Mucosa of rectum (tissue), 2 donors: Measurements from ENCODE around the gene SLC25A42.
"Not testable (repeated sequence)": the region's sequence is repeated elsewhere in the genome, so short reads cannot be mapped to it uniquely, and the experiment has no call there.

Experiments used
- H3K27ac ChIP-seq, 2 donors: one replicate each; pipeline ENCODE4 v1.7.0; 2013; ENCODE audit warnings: inconsistent platforms in 2 of 2, low read depth in 2 of 2, low read length in 2 of 2
- H3K27me3 ChIP-seq, 2 donors: one replicate each; pipeline ENCODE4 v1.7.0; 2013; ENCODE audit warnings: low read length in 2 of 2; ENCODE audit not compliant: control insufficient read depth in 2 of 2, insufficient read depth in 2 of 2
- H3K36me3 ChIP-seq, 2 donors: one replicate each; pipeline ENCODE4 v1.7.0; 2013; ENCODE audit warnings: low read length in 2 of 2; ENCODE audit not compliant: control insufficient read depth in 2 of 2, insufficient read depth in 2 of 2
- H3K4me1 ChIP-seq, 2 donors: one replicate each; pipeline ENCODE4 v1.7.0; 2013; ENCODE audit warnings: low read length in 2 of 2, mild to moderate bottlenecking in 1 of 2; ENCODE audit not compliant: control insufficient read depth in 2 of 2, insufficient read depth in 2 of 2
- H3K4me3 ChIP-seq, 2 donors: one replicate each; pipeline ENCODE4 v1.7.0; 2013; ENCODE audit warnings: low read length in 2 of 2
- H3K9ac ChIP-seq, 2 donors: one replicate each; pipeline ENCODE4 v1.7.0; 2013; ENCODE audit warnings: low read length in 2 of 2, low read depth in 1 of 2, mild to moderate bottlenecking in 1 of 2
- H3K9me3 ChIP-seq, 2 donors: one replicate each; pipeline ENCODE4 v1.7.0; 2013; ENCODE audit warnings: low read length in 2 of 2; ENCODE audit not compliant: control insufficient read depth in 2 of 2
- donor health status: healthy.
- donor health status: Normal muscosa, but diverticular disease.

Gene SLC25A42

GRCh38 chr19:19131989-19132388 is 68.2 kb downstream of the SLC25A42 start:
- Histone ChIP-seq H3K4me3 (no peak overlapping the region), H3K27ac (no peak overlapping the region), H3K36me3 (peaks cover 4% of the 10 kb centered on the region in 2 donors), H3K27me3 (no peaks in the 10 kb centered on the region), H3K4me1 (peaks cover 0 to under 1% of the 10 kb centered on the region in 2 donors), H3K9ac (no peak overlapping the region), H3K9me3 (peaks cover 0 to 4% of the 10 kb centered on the region in 2 donors)

DNA sequence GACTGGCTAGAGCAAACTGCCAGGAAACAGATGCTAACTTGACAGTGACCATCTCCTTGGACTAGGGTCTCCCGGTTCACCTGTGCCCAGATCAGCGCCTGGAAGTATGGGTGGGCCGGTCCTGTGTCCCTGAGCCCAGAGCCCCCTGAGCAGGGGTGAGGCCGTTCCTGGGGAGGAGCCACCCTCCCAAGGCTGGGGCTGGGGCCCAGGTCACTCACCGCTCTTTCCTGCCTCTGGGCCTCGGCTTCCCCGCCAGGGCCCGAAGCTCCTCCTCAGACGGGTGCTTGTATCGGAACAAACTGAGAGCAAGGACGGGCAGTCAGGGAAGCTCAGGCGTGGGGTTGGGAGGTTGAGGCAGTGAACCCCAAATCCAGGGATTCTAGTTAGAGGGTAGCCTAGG is 69.1 kb downstream of the SLC25A42 start:
- Histone ChIP-seq H3K27me3 (no peaks in the 10 kb centered on the region), H3K4me3 (no peak overlapping the region), H3K9me3 (peaks cover 0 to 4% of the 10 kb centered on the region in 2 donors), H3K4me1 (peaks cover 6 to 8% of the 10 kb centered on the region in 2 donors), H3K27ac (no peak overlapping the region), H3K9ac (no peak overlapping the region), H3K36me3 (peaks cover 4% of the 10 kb centered on the region in 2 donors)

- Histone ChIP-seq H3K9ac (no peak overlapping the region), H3K27me3 (no peaks in the 10 kb centered on the region), H3K36me3 (peaks cover 4% of the 10 kb centered on the region in 2 donors), H3K27ac (no peak overlapping the region), H3K4me3 (no peak overlapping the region), H3K4me1 (peaks cover 7 to 10% of the 10 kb centered on the region in 2 donors), H3K9me3 (peaks cover 0 to 4% of the 10 kb centered on the region in 2 donors)
Observed at GRCh38 chr19:19133985-19134384, 70.2 kb downstream of the SLC25A42 start.

DNA sequence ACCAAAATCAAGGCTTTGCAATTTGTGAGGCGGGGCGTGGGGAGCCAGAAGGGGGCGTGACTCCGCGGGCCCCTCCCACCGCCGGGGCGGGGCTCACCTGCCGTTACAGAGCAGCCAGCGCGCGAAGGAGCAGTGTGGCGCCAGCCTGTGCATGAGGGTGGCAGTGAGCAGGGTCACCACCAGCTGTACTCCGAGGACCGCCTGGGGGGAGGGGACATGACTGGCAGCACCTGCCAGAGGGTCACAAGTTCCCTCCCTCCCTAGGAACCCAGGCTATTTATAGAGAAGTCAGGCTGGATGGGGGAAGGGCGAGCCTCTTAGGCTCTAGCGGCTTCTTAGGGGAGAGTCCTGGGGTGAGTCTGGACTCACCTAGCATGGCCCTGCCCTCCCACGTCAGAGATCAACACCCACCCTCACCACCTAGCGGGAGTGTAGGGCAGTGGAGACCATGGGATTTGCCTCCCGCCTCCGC is 70.9 kb downstream of the SLC25A42 start:
- Histone ChIP-seq H3K9ac (no peak overlapping the region), H3K27ac (no peak overlapping the region)

DNA sequence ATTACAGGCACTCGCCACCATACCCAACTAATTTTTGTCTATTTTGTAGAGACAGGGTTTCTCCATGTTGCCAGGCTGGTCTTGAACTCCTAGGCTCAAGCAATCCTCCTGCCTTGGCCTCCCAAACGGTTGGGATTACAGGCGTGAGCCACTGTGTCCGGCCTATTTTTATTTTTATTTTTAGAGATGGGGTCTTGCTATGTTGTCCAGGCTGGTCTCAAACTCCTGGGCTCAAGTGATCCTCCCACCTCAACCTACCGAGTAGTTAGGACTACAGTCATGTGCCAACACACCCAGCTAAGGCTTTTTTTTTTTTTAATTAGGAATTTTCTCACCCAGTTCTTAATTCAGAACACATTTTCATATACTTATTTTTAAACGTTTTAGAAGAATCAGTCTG is 71.9 kb downstream of the SLC25A42 start:
- H3K9me3 ChIP-seq, H3K27ac ChIP-seq, H3K27me3 ChIP-seq, H3K9ac ChIP-seq, H3K4me3 ChIP-seq, H3K36me3 ChIP-seq: not testable (repeated sequence)
- H3K4me1 ChIP-seq = peaks cover 7 to 10% of the 10 kb centered on the region in 2 donors

More for the DNA sequence above, 70.9 kb downstream of the SLC25A42 start:
- Histone ChIP-seq H3K4me3 (no peak overlapping the region), H3K9me3 (peaks cover 0 to 4% of the 10 kb centered on the region in 2 donors), H3K36me3 (peaks cover 4% of the 10 kb centered on the region in 2 donors), H3K4me1 (peaks cover 7 to 10% of the 10 kb centered on the region in 2 donors), H3K27me3 (no peaks in the 10 kb centered on the region)

DNA sequence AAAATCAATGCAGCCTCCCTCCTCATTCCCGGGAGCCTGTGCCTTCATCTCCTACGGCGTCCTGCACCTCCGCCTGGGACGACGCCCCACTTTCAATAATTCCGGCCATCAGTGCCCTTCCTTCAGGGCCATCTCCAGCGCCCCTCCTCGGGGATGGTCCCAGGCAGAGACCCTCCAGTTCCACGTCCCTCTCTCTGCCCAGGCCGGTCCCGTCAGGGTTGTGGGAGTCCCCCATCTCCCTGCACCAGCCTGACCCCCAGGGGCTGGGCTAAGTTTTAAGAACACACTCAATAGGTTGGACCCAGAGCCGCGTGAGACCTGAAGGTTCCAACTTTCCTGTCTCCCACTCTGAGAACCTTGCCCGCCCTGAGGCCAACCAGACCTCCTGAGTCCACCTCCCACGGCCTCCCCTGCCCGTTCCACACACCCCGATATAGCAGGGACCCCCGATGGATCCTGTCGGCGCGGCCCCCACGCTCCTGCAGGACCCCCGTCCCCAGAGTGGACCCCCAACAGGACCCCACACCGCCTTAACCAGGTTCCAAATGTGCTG is 73.8 kb downstream of the SLC25A42 start:
- no peak overlapping the region for H3K27ac ChIP-seq
- no peaks in the 10 kb centered on the region for H3K9me3 ChIP-seq

GRCh38 chr19:19138109-19138981 is 74.6 kb downstream of the SLC25A42 start, which contains the start of gene TMEM161A:
Gene TMEM161A (minus strand): TSS chr19:19138478. CDS start chr19:19138428, 50 bp downstream.
- H3K9me3 ChIP-seq = no peaks in the 10 kb centered on the region
- no peaks in the 10 kb centered on the region for H3K27me3 ChIP-seq
- no peaks in the 10 kb centered on the region for H3K36me3 ChIP-seq
- peaks cover 7 to 10% of the 10 kb centered on the region in 2 donors for H3K4me1 ChIP-seq
- no peak within 1 kb of the TSS for H3K27ac ChIP-seq
- peak within 1 kb of the TSS; percentile 97 to 99 for H3K9ac ChIP-seq
- peak within 1 kb of the TSS; percentile 94 to 95 for H3K4me3 ChIP-seq

More for the DNA sequence above, 73.8 kb downstream of the SLC25A42 start:
- peaks cover 7 to 10% of the 10 kb centered on the region in 2 donors for H3K4me1 ChIP-seq
- peak overlapping the region; percentile 97 to 99 for H3K9ac ChIP-seq
- no peaks in the 10 kb centered on the region for H3K27me3 ChIP-seq
- H3K4me3 ChIP-seq = peak overlapping the region; percentile 94 to 95
- no peaks in the 10 kb centered on the region for H3K36me3 ChIP-seq

GRCh38 chr19:19139876-19140229 is 76.1 kb downstream of the SLC25A42 start:
- Histone ChIP-seq H3K4me3 (no peak overlapping the region), H3K4me1 (peaks cover 7 to 10% of the 10 kb centered on the region in 2 donors), H3K9ac (no peak overlapping the region), H3K9me3 (no peaks in the 10 kb centered on the region), H3K27me3 (no peaks in the 10 kb centered on the region), H3K36me3 (no peaks in the 10 kb centered on the region), H3K27ac (no peak overlapping the region)

- Histone ChIP-seq H3K27ac (no peak overlapping the region), H3K4me1 (peaks cover 7 to 10% of the 10 kb centered on the region in 2 donors), H3K27me3 (no peaks in the 10 kb centered on the region), H3K36me3 (no peaks in the 10 kb centered on the region), H3K9me3 (no peaks in the 10 kb centered on the region), H3K4me3 (no peak overlapping the region), H3K9ac (no peak overlapping the region)
Observed at GRCh38 chr19:19140476-19140875, 76.7 kb downstream of the SLC25A42 start.

- no peaks in the 10 kb centered on the region for H3K9me3 ChIP-seq
- H3K4me1 ChIP-seq = peaks cover 6 to 7% of the 10 kb centered on the region in 2 donors
- peaks cover 2 to 6% of the 10 kb centered on the region in 2 donors for H3K36me3 ChIP-seq
- no peak overlapping the region for H3K9ac ChIP-seq
- H3K4me3 ChIP-seq = no peak overlapping the region
- H3K27me3 ChIP-seq = no peaks in the 10 kb centered on the region
- H3K27ac ChIP-seq = no peak overlapping the region
Observed at GRCh38 chr19:19142347-19142746, 78.6 kb downstream of the SLC25A42 start.
